Trophoblast cell (in vitro differentiated cells and primary cell): Measurements from ENCODE around the gene KMO.

Experiments
- DNase-seq, 2 donors: peaks; one replicate each; pipeline ENCODE4 v3.0.0-alpha.2; 2016
- H2AFZ ChIP-seq: 2 replicates; pipeline ENCODE4 v1.6.1; 2013; ENCODE audit warnings: low read length, moderate library complexity, mild to moderate bottlenecking; ENCODE audit not compliant: insufficient read depth, poor library complexity
- H2AK5ac ChIP-seq: 2 replicates; pipeline ENCODE4 v1.6.1; 2013; ENCODE audit warnings: mild to moderate bottlenecking, low read length
- H2BK120ac ChIP-seq: 2 replicates; pipeline ENCODE4 v1.6.1; 2013; ENCODE audit warnings: low read length, mild to moderate bottlenecking, moderate library complexity; ENCODE audit not compliant: insufficient read depth, poor library complexity
- H2BK12ac ChIP-seq: 2 replicates; pipeline ENCODE4 v1.6.1; 2013; ENCODE audit warnings: mild to moderate bottlenecking, low read length, moderate library complexity
- H2BK5ac ChIP-seq: 2 replicates; pipeline ENCODE4 v1.6.1; 2013; ENCODE audit warnings: low read length, low read depth, moderate library complexity, mild to moderate bottlenecking; ENCODE audit not compliant: poor library complexity
- H3K14ac ChIP-seq: 2 replicates; pipeline ENCODE4 v1.6.1; 2013; ENCODE audit warnings: mild to moderate bottlenecking, low read length
- H3K18ac ChIP-seq: 2 replicates; pipeline ENCODE4 v1.6.1; 2013; ENCODE audit warnings: mild to moderate bottlenecking, low read length
- H3K23ac ChIP-seq: 2 replicates; pipeline ENCODE4 v1.6.1; 2013; ENCODE audit warnings: low read length
- H3K27ac ChIP-seq: 2 replicates; pipeline ENCODE4 v1.5.1; 2013; ENCODE audit warnings: low read depth, mild to moderate bottlenecking, inconsistent platforms, low read length, moderate library complexity
- H3K27me3 ChIP-seq: 2 replicates; pipeline ENCODE4 v1.6.1; 2013; ENCODE audit warnings: inconsistent platforms, mild to moderate bottlenecking, low read length, moderate library complexity; ENCODE audit not compliant: insufficient read depth
- H3K36me3 ChIP-seq, 2 experiments: 1 replicate in 1 of 2; 2 replicates in 1 of 2; pipeline ENCODE4 v1.6.1; 2013; ENCODE audit warnings: low read length in 2 of 2, mild to moderate bottlenecking in 2 of 2, moderate library complexity in 1 of 2; ENCODE audit not compliant: insufficient read depth in 2 of 2, control insufficient read depth in 1 of 2
- H3K4ac ChIP-seq: 2 replicates; pipeline ENCODE4 v1.6.1; 2013; ENCODE audit warnings: low read depth, mild to moderate bottlenecking, low read length, moderate library complexity
- H3K4me1 ChIP-seq, 2 experiments: 1 replicate in 1 of 2; 2 replicates in 1 of 2; pipeline ENCODE4 v1.6.1; 2013; ENCODE audit warnings: low read length in 2 of 2, mild to moderate bottlenecking in 2 of 2, moderate library complexity in 1 of 2; ENCODE audit not compliant: insufficient read depth in 2 of 2, control insufficient read depth in 1 of 2
- H3K4me2 ChIP-seq: 2 replicates; pipeline ENCODE4 v1.6.1; 2013; ENCODE audit warnings: inconsistent platforms, mild to moderate bottlenecking, low read length, moderate library complexity
- H3K4me3 ChIP-seq: 2 replicates; pipeline ENCODE4 v1.5.1; 2013; ENCODE audit warnings: mild to moderate bottlenecking, low read depth, low read length, inconsistent platforms
- H3K79me1 ChIP-seq: one replicate; pipeline ENCODE4 v1.6.1; 2013; ENCODE audit warnings: low read length
- H3K79me2 ChIP-seq: 2 replicates; pipeline ENCODE4 v1.6.1; 2013; ENCODE audit warnings: low read length, mild to moderate bottlenecking; ENCODE audit not compliant: control insufficient read depth, insufficient read depth, poor library complexity
- H3K9ac ChIP-seq: 2 replicates; pipeline ENCODE4 v1.6.1; 2013; ENCODE audit warnings: mild to moderate bottlenecking, low read length
- H3K9me3 ChIP-seq: 2 replicates; pipeline ENCODE4 v1.6.1; 2013; ENCODE audit warnings: low read depth, mild to moderate bottlenecking, control low read depth, inconsistent platforms, low read length; ENCODE audit not compliant: insufficient read depth
- H4K12ac ChIP-seq: 2 replicates; pipeline ENCODE4 v1.6.1; 2013; ENCODE audit warnings: low read depth, mild to moderate bottlenecking, low read length, moderate library complexity
- H4K8ac ChIP-seq: 2 replicates; pipeline ENCODE4 v1.6.1; 2013; ENCODE audit warnings: low read depth, mild to moderate bottlenecking, low read length, moderate library complexity
- H4K91ac ChIP-seq: one replicate; pipeline ENCODE4 v1.6.1; 2013; ENCODE audit warnings: low read depth, mild to moderate bottlenecking, low read length, moderate library complexity
- WGBS: extraction: QIAGEN DNeasy Blood & Tissue Kit; methylation state at CpG from one replicate; pipeline ENCODE4 v1.1.7; 2013; ENCODE audit warnings: missing lambda C conversion rate; ENCODE audit not compliant: insufficient read length, insufficient coverage; ENCODE audit errors: extremely low coverage; 5-methylcytosine and 5-hydroxymethylcytosine counted together

The KMO gene

DNA sequence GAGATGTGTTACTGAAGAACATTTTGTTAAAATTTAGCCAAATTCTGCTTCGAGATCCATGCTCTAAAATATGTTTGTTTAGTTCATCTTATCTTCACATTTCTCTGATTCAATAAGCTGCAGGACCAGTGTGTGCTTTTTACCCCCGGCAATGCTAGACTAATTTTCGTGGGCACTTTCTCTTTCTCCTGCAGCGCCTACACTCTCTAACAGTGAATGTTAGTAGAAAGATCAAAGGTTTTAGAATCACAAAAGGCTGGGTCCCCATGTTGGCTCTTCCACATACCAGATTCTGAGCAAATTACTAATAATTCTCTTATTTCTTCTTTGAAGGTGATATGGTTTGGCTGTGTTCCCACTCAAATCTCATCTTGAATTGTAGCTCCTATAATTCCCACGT lies 99.5 kb downstream of the KMO start:
- Histone ChIP-seq H3K18ac (no peak overlapping the region), H4K12ac (no peak overlapping the region), H3K36me3 (peaks cover 0 to 5% of the 10 kb centered on the region in 2 experiments), H4K8ac (no peak overlapping the region), H3K23ac (no peak overlapping the region), H2AK5ac (no peak overlapping the region), H2BK120ac (no peak overlapping the region), H3K27ac (no peak overlapping the region), H2BK5ac (no peak overlapping the region), H4K91ac (no peak overlapping the region), H3K4me1 (peaks cover 0 to 2% of the 10 kb centered on the region in 2 experiments), H3K4ac (no peak overlapping the region), H2BK12ac (no peak overlapping the region), H3K4me2 (no peak overlapping the region), H3K27me3 (no peaks in the 10 kb centered on the region), H3K9ac (no peak overlapping the region), H3K79me2 (no peaks in the 10 kb centered on the region), H3K79me1 (no peaks in the 10 kb centered on the region), H3K9me3 (no peaks in the 10 kb centered on the region), H2AFZ (no peak overlapping the region), H3K4me3 (no peak overlapping the region), H3K14ac (no peak overlapping the region)
- no peak for DNase-seq
- WGBS = no CpG with 5 or more reads among the region's 5 CpGs

- Histone ChIP-seq H3K4ac (no peak overlapping the region), H3K79me1 (no peaks in the 10 kb centered on the region), H3K4me1 (peaks cover 2 to 7% of the 10 kb centered on the region in 2 experiments), H3K36me3 (peaks cover 0 to 5% of the 10 kb centered on the region in 2 experiments), H3K27ac (no peak overlapping the region), H2BK120ac (no peak overlapping the region), H3K4me2 (no peak overlapping the region), H2BK5ac (no peak overlapping the region), H3K79me2 (peaks cover under 1% of the 10 kb centered on the region), H4K91ac (no peak overlapping the region), H3K4me3 (no peak overlapping the region), H2AFZ (no peak overlapping the region), H3K9me3 (no peaks in the 10 kb centered on the region), H3K9ac (no peak overlapping the region), H4K8ac (no peak overlapping the region), H3K27me3 (no peaks in the 10 kb centered on the region), H2AK5ac (no peak overlapping the region), H3K23ac (no peak overlapping the region), H2BK12ac (no peak overlapping the region), H4K12ac (no peak overlapping the region), H3K18ac (no peak overlapping the region), H3K14ac (no peak overlapping the region)
- WGBS = no CpG with 5 or more reads among the region's 3 CpGs
- DNase-seq = no peak
These were observed 100.8 kb downstream of the KMO start for GRCh38 chr1:241632987-241633386.

DNA sequence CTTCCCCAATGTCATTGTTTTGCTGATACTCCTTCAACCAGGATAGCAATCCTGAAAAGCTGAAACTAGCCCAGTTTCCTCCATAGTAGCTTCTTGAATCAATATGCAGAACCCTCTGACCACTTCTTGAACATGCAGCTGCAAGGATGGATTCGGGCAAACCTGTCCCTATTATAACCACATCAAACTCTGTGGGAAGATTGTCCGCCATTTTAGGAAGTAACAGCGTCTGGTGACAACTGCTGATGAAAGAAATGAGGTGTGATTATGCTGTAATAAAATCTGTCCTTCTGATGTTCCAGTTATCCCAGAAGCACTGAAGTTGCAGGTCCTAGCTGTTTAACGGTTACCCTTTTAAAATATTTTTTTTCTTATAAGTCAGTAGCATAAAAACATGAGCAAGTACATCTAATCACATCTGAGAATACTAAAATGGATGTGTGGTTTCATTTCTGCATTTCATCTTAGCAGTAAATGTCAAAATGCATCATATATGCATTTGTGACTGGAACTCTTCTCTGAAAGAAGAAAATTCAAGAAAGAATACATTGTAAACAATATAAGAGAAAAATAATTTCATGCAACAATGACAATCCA lies 103.5 kb downstream of the KMO start:
- no peak overlapping the region for H2BK5ac ChIP-seq
- H2BK12ac ChIP-seq = no peak overlapping the region
- H4K8ac ChIP-seq = no peak overlapping the region
- no peaks in the 10 kb centered on the region for H3K9me3 ChIP-seq
- H3K4me3 ChIP-seq = no peak overlapping the region
- H2BK120ac ChIP-seq = no peak overlapping the region
- no peak overlapping the region for H2AK5ac ChIP-seq
- H3K79me2 ChIP-seq = peaks cover 9% of the 10 kb centered on the region
- no peaks in the 10 kb centered on the region for H3K27me3 ChIP-seq
- no peak overlapping the region for H3K9ac ChIP-seq
- H4K12ac ChIP-seq = no peak overlapping the region
- no CpG with 5 or more reads among the region's 4 CpGs for WGBS
- H3K4me2 ChIP-seq = no peak overlapping the region
- H3K23ac ChIP-seq = no peak overlapping the region
- no peak overlapping the region for H3K14ac ChIP-seq
- H2AFZ ChIP-seq = no peak overlapping the region
- no peak overlapping the region for H4K91ac ChIP-seq
- H3K27ac ChIP-seq = no peak overlapping the region
- peaks cover 2 to 12% of the 10 kb centered on the region in 2 experiments for H3K4me1 ChIP-seq
- peaks cover 0 to 5% of the 10 kb centered on the region in 2 experiments for H3K36me3 ChIP-seq
- no peak overlapping the region for H3K18ac ChIP-seq
- DNase-seq = no peak
- no peak overlapping the region for H3K4ac ChIP-seq
- H3K79me1 ChIP-seq = peaks cover 9% of the 10 kb centered on the region

GRCh38 chr1:241636291-241636690 lies 104.1 kb downstream of the KMO start:
- Histone ChIP-seq H2BK12ac (no peak overlapping the region), H3K9me3 (peaks cover 2% of the 10 kb centered on the region), H3K79me2 (peaks cover 9% of the 10 kb centered on the region), H4K91ac (no peak overlapping the region), H4K12ac (no peak overlapping the region), H2AFZ (no peak overlapping the region), H2BK120ac (no peak overlapping the region), H3K23ac (no peak overlapping the region), H4K8ac (no peak overlapping the region), H3K4me2 (no peak overlapping the region), H3K27me3 (no peaks in the 10 kb centered on the region), H3K27ac (no peak overlapping the region), H3K4me3 (no peak overlapping the region), H3K18ac (no peak overlapping the region), H3K9ac (no peak overlapping the region), H3K14ac (no peak overlapping the region), H3K79me1 (peaks cover 10% of the 10 kb centered on the region), H3K36me3 (peaks cover 0 to 5% of the 10 kb centered on the region in 2 experiments), H2BK5ac (no peak overlapping the region), H3K4me1 (peaks cover 2 to 15% of the 10 kb centered on the region in 2 experiments), H2AK5ac (no peak overlapping the region), H3K4ac (no peak overlapping the region)
- DNase-seq = no peak
- no CpG with 5 or more reads among the region's 1 CpG for WGBS
